Central memory CD4-positive, alpha-beta T cell (primary cell): ENCODE data around the gene FOLR3.
"Not testable (repeated sequence)": the region's sequence is repeated elsewhere in the genome, so short reads cannot be mapped to it uniquely, and the experiment has no call there.

ENCODE experiments used
- DNase-seq: peaks from one replicate; pipeline ENCODE4 v3.0.0; 2022
- total RNA-seq, 3 experiments: gene quantifications; one replicate each; lab custom pipeline; 2026; lab: John Stamatoyannopoulos, UW

Gene FOLR3
- 0 reads per million in 3 experiments for total RNA-seq

DNA sequence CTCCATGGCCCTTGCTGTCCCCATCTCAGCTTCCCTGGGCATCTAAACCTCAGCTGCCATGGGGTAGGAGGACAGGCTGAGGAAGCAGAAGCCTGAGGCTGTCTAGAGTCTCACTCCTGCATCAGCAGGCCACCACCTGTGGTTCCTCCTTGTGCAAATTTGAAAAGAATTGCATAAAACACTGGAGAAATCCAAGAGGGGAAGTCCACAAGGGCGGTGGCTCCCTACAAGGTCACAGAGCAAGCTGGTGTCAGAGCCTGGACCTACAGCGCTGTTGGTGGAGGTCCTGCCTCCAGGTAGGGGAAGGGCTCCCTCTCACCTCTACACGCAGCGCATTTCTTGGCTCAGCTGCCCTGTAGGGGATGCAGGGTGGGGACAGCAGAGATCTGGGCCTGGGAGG, at the start of gene FOLR3:
Gene FOLR3, plus strand, starts transcription at position 253 of the 400 bp plus-strand sequence. CDS start 228 bp downstream, outside the sequence.
- DNase-seq, result not testable (repeated sequence)

DNA sequence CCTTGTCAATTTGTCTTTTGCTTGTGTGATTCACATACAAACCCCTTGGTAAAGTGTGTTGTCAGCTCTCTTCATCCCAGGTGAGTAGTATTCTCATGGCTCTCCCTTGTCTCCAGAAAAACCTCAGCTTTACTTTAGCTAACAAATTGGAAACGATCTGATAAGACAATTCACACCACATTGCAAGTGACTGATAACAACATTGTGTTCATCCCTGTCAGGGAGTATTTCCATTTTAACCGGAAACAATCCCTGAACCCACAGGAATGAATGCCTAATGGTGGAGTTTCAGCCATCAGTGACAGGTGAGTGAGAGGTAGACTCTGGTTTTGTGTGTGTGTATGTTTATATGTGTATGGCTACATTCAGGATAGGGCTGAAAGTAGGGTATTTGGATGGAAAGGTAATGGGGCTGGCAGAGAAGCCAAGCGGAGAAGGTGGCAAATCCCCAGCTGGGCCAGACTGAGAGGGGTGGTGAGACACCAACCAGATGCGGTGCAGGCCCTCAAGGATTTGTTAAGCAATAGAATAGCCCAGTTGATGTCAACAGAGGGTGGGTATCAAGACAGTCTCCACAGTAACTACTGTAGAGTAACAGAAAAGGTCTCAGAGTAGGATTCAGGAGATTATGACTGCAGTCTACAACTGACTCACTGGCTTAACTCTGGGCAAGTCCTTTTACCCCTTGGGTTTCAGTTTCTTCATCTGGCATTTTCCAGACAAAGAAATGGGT, 47.3 kb upstream of the FOLR3 start:
- no peak for DNase-seq

DNA sequence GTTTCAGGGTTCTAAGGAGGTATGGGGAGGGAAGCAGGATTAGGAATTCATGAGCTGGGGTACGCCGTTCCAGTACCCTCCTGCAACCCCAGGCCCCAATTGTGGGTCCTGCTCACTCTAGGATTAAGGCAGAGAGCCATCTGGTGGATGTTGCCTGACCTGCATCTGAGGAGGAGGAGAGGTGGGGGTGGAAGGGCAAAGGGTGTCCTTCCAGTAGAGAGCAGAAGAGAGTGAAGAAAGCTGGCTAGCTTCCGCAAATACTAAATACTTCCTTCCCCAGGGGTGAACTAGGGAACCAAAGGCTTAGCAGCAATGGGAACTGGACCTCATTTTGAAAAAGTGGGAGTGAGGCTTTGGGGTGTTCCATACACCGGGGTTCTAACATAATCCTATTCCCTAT, 44.2 kb upstream of the FOLR3 start:
- peak; percentile 53 for DNase-seq

DNA sequence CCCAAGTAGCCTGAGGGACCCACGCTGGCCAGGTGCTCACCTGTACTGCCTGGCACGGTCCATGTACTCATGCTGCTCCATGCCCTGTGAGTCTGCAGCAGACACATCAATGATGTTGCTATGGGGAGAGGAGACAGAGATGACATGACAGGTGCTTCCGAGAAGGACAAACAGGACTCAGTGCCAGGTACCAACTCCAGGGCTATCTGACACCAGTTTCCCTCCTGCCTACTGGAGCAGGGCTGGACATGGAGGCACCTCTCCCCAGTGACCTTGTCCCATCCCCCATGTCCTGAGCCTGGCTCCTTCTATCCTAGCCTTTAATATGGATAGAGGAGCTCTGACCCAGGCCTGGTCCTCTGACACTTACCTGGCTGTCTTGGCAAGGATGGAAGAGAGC, 36.8 kb upstream of the FOLR3 start:
- no peak for DNase-seq

DNA sequence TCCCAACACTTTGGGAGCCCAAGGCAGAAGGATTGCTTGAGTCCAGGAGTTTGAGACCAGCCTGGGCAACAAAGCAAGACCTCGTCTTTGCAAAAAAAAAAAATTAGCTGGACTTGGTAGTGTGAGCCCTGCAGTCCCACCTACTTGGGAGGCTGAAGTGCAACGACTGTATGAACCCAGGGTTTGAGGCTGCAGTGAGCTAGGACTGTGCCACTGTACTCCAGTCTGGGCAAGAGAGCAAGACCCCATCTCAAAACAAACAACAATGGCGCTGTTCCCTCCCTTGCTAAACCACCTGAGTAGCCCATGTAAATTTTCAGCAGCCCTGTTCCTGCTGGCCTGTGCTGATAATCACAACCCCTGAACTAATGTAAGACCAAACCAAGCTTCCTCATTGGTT, 35.5 kb upstream of the FOLR3 start:
- DNase-seq, result no peak

DNA sequence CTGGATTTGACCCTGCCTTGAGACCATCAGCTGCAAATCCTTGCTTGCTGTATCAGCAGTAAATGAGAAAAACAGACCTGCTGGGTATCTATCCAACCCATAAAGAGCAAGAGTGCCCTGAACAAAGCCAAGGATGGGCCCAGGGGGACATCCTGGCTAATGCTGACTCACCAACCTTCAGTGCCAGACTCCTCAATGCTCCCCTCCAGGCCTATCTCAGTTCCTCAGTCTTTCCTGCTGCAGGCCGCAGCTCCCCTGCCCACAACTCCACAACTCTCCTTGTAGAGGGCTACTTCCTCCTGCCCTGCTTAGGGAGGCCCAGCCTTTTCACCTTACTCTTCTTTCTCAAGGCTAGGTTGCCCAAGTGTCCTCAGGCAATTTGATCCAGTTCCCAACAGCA, 35.1 kb upstream of the FOLR3 start:
- no peak for DNase-seq

DNA sequence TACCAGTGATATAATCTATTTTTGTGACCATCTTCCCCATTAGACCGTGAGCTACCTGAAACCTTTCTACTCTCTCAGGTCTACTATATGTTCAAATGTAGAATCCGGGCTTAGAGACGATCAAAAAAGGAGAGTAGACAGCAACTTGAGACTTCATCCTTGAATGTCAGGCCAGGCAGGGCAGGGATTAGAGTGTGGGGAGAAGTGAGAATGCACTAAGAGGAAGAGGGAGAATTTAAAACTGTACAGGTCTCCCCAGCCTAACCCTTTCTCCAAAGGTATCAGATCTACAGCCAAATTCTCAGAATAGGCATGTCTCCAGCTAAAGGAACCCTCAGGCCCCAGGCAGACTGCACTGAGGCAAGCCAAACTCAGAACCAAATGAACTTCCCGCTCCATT, 33.4 kb upstream of the FOLR3 start:
- no peak for DNase-seq

DNA sequence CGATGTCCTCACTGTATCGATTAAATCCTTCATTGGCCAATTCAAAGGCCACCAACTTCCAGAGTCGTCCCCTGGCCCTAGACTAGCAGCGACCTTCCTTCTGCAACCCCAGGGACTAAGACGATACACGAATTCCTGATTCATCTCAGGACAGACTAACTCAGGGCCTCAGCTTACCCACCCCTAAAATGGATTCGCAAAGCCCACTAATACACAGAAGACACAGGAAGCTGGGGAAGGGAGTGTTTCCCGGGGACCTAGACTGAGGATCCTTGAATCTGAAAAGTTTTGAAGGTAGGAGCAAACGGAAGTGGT, 32.9 kb upstream of the FOLR3 start:
- DNase-seq, result no peak

DNA sequence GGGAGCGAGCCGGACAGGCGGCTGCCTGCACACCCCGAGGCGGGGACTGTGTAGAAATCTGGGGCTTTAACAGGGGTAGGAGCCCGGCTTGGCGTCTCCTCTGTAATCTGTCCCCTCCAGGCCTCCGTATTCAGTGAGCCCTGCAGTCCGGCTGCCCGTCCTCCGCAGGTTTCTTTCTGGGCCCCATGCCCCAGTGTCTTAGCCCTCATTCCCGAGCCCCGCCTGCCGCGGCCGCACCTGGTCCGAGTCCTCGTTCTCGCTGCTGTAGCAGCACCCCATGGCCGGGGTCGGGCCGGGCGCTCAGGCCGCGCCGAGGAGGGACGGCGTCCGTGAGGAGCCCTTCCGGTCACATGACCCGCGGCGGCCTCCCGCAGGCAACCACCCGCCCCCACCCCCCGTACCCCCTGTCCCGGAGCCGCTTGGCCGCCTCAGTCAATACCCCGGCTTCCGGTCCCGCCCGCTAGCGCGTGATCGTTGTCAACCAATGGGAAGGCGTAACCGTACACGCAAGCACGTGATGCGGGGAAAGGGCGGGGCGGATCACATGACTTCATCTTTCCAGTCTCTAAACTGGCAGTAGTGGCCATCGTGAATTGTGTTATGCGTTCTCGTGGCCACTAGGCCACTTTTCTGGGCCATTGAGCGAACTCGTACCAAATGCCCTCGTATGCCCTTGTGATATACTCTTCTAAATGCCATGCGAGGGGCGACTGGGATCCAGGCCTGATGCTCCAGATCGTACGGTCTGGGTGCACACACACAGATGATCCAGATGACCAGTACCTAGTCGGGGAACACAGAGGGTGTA, 32.4 kb upstream of the FOLR3 start, which contains the start of gene LAMTOR1:
Gene LAMTOR1, minus strand, starts transcription at position 352 of the 808 bp plus-strand sequence. Its CDS starts 73 bp downstream, at position 279.
- DNase-seq, result peak; percentile 96

DNA sequence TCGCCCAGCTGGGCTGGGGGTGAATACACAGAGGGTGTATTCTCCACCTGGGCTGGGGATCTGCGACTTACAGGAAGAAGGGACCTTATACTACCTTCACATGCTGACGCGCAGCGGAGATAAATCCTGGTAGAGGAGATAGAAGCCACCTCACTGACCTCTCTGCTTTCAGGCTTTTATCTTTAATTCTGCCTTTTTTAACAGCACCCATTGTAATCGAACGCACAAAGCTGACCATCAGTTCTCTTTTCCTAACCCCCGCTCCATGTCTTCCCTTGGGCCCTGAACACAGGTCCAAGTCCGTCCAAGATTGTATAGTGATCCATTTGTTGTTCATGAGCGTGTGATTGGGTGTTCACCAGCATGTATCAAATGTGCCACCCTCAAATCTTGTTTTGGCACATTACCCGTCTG, 31.8 kb upstream of the FOLR3 start:
- no peak for DNase-seq

DNA sequence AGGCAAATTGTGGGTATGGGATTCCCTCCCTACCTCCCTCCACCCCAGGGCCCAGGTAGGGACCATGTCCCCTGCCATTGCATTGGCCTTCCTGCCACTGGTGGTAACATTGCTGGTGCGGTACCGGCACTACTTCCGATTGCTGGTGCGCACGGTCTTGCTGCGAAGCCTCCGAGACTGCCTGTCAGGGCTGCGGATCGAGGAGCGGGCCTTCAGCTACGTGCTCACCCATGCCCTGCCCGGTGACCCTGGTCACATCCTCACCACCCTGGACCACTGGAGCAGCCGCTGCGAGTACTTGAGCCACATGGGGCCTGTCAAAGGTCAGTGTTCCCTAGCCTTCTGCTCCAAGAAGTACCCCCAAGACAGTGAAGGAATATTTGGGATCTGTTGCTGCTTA, 29.6 kb upstream of the FOLR3 start, which contains the start of gene TOMT:
Gene TOMT, plus strand, starts transcription at position 37 of the 400 bp plus-strand sequence. Its CDS starts 28 bp downstream, at position 65.
- DNase-seq, result no peak

DNA sequence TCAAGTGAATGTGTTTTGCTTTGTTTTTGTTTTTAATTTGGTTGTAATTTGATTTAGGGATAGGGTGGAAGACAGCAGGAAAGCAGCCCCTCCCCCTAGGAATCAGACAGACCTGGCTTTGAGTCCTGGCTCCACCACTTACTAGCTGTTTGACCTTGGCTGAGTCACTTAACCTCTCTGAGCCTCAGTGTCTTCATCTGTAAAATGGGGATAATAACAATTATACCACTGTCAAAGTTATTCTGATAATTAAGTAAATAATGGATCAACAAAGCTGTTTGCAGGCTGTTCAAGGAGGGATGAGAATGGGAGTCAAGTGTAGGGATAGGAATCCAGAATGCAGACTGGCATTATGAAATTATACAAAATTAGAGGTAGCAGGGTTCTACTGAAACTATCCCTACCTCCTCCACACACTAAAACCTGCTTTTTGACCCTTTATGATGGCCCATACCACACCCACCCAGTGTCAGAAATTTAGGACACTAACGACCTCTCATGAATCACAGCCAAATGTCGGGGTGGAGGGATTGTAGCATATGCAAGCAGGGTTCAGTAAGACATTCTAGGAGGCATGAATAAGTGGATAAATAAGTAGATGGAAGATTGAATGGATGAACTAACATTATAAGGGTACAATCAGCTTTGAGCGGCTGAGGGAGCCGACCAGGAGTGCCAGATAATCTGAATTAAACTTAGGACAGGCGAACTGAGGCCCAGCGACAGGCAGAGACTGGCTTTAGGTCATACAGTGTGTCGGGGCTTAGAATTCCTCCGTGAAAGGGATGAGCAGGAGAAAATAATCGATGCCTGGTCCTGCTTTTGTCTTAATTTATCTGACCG, 24.0 kb upstream of the FOLR3 start:
- DNase-seq, result no peak

DNA sequence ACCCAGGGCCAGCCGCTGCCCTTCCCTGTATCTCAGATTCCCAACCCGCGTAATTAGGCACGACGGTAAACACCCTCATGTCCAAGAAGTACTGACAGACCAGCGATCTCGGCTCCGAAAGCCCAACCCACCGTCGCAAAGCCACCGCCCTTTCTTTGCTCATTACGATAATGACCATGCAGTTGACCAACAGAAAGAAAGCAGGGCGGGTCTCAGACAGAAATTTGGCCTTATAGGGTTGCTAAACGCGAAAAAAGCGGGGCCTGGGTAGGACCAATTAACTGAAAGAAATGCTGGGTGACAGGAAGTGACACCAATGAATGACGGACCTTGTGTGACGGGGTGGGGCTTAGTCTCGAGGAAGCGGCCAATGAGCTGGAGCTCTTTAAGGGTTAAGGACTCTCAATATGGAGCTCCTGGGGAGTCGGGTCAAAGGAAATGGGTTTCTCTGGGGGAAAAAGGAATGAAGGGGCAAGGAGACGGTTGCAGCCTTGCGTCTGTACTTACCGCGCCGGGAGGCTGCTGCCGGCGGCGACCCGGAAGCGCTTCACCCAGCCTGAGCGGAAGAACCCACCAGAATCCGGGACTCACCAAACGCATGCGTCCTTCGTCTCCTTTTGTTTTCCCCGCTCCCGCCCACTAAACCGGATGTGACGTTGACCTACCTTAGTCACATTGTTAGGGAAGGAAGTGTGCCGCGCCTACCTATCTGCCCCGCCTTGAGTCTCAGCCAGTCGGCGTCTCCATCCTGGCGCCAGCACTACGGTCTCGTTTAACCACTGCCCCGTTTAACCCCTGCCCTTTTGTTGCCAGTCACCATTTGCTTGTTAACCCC, 23.2 kb upstream of the FOLR3 start, which contains the start of gene ANAPC15:
Gene ANAPC15, minus strand, starts transcription at position 553 of the 835 bp plus-strand sequence. CDS start 1,419 bp downstream, outside the sequence.
- DNase-seq, result peak; percentile 99

DNA sequence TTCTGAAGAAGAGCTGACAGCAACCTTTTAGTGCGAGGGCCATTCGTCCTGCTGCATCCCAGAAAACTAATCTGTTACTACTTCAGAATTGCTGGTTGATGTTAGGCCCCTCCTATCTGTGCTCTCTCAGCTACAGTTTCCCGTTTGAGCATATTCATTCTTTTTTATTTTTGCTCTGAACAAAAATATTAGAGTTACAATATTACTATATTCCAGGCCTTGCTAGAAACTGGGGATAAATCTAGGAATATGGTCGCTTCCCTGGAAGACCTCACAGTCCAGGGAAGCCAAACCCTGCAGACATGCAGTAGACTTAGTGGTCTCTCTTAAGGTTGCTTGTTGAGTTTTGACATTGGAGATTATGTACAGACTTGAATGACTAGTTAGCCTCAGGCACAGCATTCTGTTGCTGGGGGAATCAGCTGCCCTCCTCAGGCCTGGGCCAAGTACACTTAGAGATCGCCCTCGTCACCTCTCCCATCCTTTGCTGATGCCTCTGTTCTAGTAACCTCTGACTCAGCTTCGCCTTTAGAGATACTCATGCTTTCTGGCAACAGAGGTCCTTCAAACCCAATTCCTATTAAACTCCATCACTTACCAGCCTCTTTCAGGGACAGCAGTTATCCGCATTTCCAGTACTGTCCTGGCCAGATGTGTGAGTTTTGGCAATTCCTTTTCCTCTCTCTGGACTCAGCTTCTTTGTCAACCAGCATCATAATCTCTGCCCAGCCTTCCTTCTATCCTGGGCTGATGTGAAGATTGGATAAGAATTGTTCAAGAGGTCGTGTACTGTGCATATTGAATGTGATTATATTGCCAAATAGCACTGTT, 22.3 kb upstream of the FOLR3 start:
- no peak for DNase-seq

DNA sequence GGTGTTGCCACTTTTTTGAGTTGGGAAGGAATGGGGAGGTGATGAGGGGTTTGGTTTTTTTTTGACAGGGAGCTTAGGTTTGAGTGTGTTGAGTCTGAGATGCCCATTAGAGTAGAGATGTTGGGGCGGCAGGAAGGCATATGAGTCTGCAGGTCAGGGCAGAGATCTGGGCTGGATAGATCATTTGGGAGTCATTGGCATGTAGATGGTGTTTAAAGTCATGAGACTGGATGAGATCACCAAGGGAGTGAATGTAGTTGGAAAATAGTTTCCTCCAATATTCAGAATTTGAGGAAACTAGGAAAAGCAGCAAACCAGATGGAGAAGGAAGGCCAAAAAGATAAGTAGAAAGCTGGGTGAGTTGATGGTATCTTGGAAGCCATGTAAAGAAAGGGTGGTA, 21.0 kb upstream of the FOLR3 start:
- DNase-seq, result no peak

DNA sequence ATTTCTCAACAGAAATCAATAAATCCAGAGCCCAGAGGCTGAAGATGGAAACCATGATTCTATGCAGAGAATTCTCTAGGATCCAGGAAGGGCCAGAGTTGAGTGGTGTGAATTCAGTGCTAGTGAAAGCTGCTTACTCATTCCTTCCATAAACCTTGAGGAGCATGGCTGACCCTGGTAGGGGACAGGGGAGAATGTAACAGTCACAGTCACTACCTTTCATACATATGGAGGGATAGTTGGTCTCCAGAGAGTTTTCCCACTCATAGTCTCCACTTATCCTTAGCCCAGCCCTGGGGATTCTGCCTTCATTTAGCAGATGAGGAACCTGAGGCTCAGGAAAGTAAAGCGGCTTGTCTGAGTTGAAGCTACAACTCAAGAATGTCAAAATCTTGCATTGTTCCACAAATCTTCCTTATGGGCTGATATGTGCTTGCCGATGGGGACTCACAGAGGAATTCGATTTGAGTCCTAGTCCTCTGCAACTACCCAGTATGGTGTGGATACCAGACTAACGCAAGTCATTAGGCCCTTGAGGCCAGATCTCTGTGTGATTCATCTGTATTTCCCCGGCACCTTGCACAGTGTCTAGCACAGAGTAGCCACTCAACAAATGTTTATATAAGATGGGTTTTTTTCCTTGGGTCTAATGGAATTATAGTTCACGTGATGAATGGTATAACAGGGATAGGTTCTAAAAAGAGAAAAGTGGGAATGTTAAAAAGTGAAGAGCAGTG, 19.3 kb upstream of the FOLR3 start:
- no peak for DNase-seq

DNA sequence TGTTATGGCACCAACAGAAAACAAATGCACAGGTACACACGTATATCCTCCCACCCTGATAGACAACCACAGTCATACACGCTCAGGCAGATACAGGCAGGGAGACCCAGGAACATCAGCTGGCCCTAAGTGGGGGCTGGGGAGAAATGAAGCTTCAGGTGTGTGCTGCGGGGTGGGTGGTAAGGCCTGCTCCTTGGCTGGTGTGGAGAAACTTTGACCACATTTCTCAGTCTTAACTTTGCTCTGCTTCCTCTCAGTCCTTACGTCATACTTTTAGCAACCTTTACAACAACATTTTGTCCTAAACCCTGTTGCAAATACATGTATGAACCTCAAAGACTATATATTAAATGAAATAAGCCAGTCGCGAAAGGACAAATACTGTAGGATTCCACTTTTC, 16.3 kb upstream of the FOLR3 start:
- no peak for DNase-seq

DNA sequence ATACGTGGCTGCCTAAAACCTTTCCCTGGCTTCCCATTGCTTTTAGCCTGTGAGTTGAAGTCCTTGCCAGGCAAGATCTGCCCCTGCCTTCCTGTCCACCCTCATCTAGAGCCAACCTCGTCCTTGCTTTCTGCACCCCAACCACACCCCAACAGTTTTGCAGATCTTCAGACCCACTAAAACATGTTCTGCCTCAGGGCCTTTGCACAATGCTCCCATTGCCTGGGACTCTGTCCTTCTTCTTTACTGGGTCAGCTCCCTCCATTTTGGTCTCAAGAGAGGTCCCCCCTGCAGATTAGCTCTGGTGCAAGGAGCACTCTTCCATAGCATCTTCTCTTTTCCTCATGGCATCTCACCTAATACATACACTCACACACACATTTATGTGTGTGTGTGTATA, 14.6 kb upstream of the FOLR3 start:
- DNase-seq, result no peak

DNA sequence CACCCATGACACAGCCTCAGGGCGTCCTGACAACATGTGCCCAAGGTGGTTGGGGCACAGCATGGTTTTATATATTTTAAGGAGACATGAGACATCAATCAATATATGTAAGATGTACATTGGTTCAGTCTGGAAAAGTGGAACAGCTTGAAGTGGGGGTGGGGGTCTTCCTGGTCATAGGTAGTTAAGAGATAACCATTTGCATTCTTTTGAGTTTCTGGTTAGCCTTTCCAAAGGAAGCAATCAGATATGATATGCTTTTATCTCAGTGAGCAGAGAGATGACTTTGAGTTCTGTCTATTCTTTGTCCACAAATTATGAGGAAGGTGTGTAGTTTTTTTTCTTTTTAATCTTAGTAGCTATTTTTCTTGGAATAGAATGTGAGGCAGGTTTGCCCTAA, 12.9 kb upstream of the FOLR3 start:
- no peak for DNase-seq

DNA sequence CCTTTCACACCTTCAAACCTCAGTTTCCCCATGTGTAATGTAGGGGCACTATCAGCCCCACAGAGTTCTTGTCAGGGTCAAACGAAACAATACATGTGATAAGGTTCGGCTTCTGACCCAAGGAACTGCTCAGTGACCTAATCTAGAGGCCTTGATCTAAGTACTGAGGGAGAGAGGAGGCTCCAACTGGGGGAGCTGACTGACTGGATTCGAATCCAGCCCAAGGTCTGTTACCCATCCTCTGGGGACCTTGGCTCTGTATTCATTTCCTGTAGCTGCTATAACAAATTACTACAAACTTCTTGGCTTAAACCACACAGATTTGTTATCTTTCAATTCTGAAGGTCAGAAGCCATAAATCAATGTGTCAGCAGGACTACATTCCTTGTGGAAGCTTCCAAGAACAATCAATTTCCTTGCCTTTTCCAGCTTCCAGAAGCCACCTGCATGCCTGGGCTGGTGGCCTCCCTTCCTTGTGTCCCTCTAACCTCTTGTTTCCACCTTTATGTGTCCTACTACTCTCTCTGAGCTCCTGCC, 12.3 kb upstream of the FOLR3 start:
- no peak for DNase-seq
